Right cardiac atrium (tissue), 5 donors: ENCODE results near the gene MLST8. TPM values are rescaled to one million over a fixed set of nuclear protein-coding genes. Genes with fewer than 3 reads are reported as not detected.
A peak's percentile ranks its signal among the peaks of the same experiment; 100 is the strongest.
"Not testable (repeated sequence)": the region's sequence is repeated elsewhere in the genome, so short reads cannot be mapped to it uniquely, and the experiment has no call there.

Experiments used
- ATAC-seq, 2 donors: fragments of 200-7000 bp; cut with Tn5 transposase; one replicate each; pipeline versions ENCODE4 v1.8.0 to v1.9.1; 2020; ENCODE audit warnings: moderate library complexity in 2 of 2, mild to moderate bottlenecking in 1 of 2
- DNase-seq, 3 donors: peaks; one replicate each; pipeline ENCODE4 v3.0.0-alpha.2; 2020
- H3K27ac ChIP-seq: one replicate; pipeline ENCODE4 v1.5.1; 2013; ENCODE audit warnings: mild to moderate bottlenecking, low read length, control low read depth, moderate library complexity
- H3K27me3 ChIP-seq: one replicate; pipeline ENCODE4 v1.6.1; 2013; ENCODE audit not compliant: control insufficient read depth, insufficient read depth
- H3K4me1 ChIP-seq: one replicate; pipeline ENCODE4 v1.6.1; 2013; ENCODE audit warnings: low read length; ENCODE audit not compliant: control insufficient read depth, insufficient read depth
- H3K4me3 ChIP-seq: one replicate; pipeline ENCODE4 v1.5.1; 2013; ENCODE audit warnings: low read length, control low read depth
- H3K9me3 ChIP-seq: one replicate; pipeline ENCODE4 v1.6.1; 2013; ENCODE audit warnings: low read length; ENCODE audit not compliant: control insufficient read depth
- WGBS: extraction: QIAGEN DNeasy Blood & Tissue Kit; methylation state at CpG from one replicate; pipeline ENCODE4 v1.1.7; 2013; 5-methylcytosine and 5-hydroxymethylcytosine counted together
- intact Hi-C, 4 donors: fragments of 100-400 bp; cut with DNase I; formaldehyde crosslinking; loops; one replicate each; pipeline versions ENCODE4 v1.11.0 to v1.14.0; 2022 to 2023
- polyA plus RNA-seq: library from polyadenylated mRNA; stranded (reverse); fragments of 200-250 nt; gene quantifications from one replicate; pipeline ENCODE4 v1.2.3, GENCODE V29; 2013
- total RNA-seq, 4 donors: library from RNA; stranded (reverse); fragmentation: NEBNext Ultra II Directional; extraction: Animal tissue kit (Norgen Biotek cat#: 25700); gene quantifications; one replicate each; pipeline ENCODE4 v1.2.1, GENCODE V29; 2021
- donor health status: healthy with polysubstance abuse.
- donor health status: DM: no; HTN: yes; CAD: no.
- donor health status: DM: no; HTN: no; CAD: no.
- donor health status: DM: no; HTN: yes; CAD: no; lungs with severe emphysema.
- donor health status: DM: yes; HTN: yes; CAD: no.

Gene MLST8
- total and polyA plus RNA-seq, 5 donors: 24.2 to 33.3 (median 28.8) TPM

GRCh38 chr16:2240331-2240730 lies 35.1 kb downstream of the MLST8 start:
- DNase-seq, H3K9me3 ChIP-seq, H3K27ac ChIP-seq, H3K4me1 ChIP-seq, ATAC-seq, intact Hi-C loops, H3K4me3 ChIP-seq, H3K27me3 ChIP-seq: not testable (repeated sequence)
- 67% methylated on average over 9 of the region's 9 CpGs for WGBS

GRCh38 chr16:2242598-2242997 lies 37.3 kb downstream of the MLST8 start:
- intact Hi-C loops: no loop called here
- ATAC-seq: no peak
- DNase-seq: peak in 1 of 3 donors; percentile 47

GRCh38 chr16:2243031-2243528 lies 37.8 kb downstream of the MLST8 start:
- 93% methylated on average over 19 of the region's 19 CpGs for WGBS
- DNase-seq: peak; percentile 11 to 42 (median 18)
- intact Hi-C loops: no loop called here

More at GRCh38 chr16:2242598-2242997, 37.3 kb downstream of the MLST8 start:
- Histone ChIP-seq H3K27ac (no peak overlapping the region), H3K4me1 (no peaks in the 10 kb centered on the region), H3K9me3 (no peaks in the 10 kb centered on the region), H3K4me3 (no peak overlapping the region), H3K27me3 (no peaks in the 10 kb centered on the region)
- WGBS: 71% methylated on average over 11 of the region's 11 CpGs

GRCh38 chr16:2243781-2244180 lies 38.5 kb downstream of the MLST8 start:
- DNase-seq (peak; percentile 13 to 42 (median 17)), ATAC-seq (peak; percentile 4 to 7)
- Histone ChIP-seq H3K27ac (no peak overlapping the region), H3K4me1 (no peaks in the 10 kb centered on the region), H3K9me3 (no peaks in the 10 kb centered on the region), H3K27me3 (no peaks in the 10 kb centered on the region), H3K4me3 (no peak overlapping the region)
- intact Hi-C loops: no loop called here
- 96% methylated on average over 11 of the region's 11 CpGs for WGBS

More at GRCh38 chr16:2243031-2243528, 37.8 kb downstream of the MLST8 start:
- Histone ChIP-seq H3K4me3 (no peak overlapping the region), H3K9me3 (no peaks in the 10 kb centered on the region), H3K27ac (no peak overlapping the region), H3K27me3 (no peaks in the 10 kb centered on the region), H3K4me1 (no peaks in the 10 kb centered on the region)
- no peak for ATAC-seq

GRCh38 chr16:2244301-2244700 lies 39.0 kb downstream of the MLST8 start:
- no peaks in the 10 kb centered on the region for H3K4me1 ChIP-seq
- WGBS: 74% methylated on average over 17 of the region's 17 CpGs
- intact Hi-C loops: no loop called here
- no peaks in the 10 kb centered on the region for H3K27me3 ChIP-seq
- ATAC-seq (peak; percentile 4 to 6), DNase-seq (peak; percentile 11 to 61 (median 61))
- no peak overlapping the region for H3K27ac ChIP-seq
- no peaks in the 10 kb centered on the region for H3K9me3 ChIP-seq
- no peak overlapping the region for H3K4me3 ChIP-seq

- 94% methylated on average over 30 of the region's 30 CpGs for WGBS
- Histone ChIP-seq H3K27ac (no peak overlapping the region), H3K4me1 (no peaks in the 10 kb centered on the region), H3K9me3 (no peaks in the 10 kb centered on the region), H3K27me3 (no peaks in the 10 kb centered on the region), H3K4me3 (no peak overlapping the region)
- intact Hi-C loops: no loop called here
- ATAC-seq (no peak), DNase-seq (peak; percentile 7 to 52 (median 28))
Observed at GRCh38 chr16:2244926-2245795, 39.9 kb downstream of the MLST8 start.

GRCh38 chr16:2246301-2246885 lies 41.1 kb downstream of the MLST8 start:
- intact Hi-C loops: no loop called here
- no peak overlapping the region for H3K4me3 ChIP-seq
- H3K4me1 ChIP-seq: peaks cover 3% of the 10 kb centered on the region
- WGBS: 87% methylated on average over 18 of the region's 18 CpGs
- no peaks in the 10 kb centered on the region for H3K27me3 ChIP-seq
- ATAC-seq: no peak
- H3K27ac ChIP-seq: no peak overlapping the region
- H3K9me3 ChIP-seq: no peaks in the 10 kb centered on the region
- DNase-seq: peak in 2 of 3 donors; percentile 4 to 49

- peak in 1 of 3 donors; percentile 61 for DNase-seq
- no peak for ATAC-seq
- H3K9me3 ChIP-seq: no peaks in the 10 kb centered on the region
- WGBS: 3% methylated on average over 35 of the region's 35 CpGs
- H3K27ac ChIP-seq: peak overlapping the region; percentile 89
- H3K27me3 ChIP-seq: no peaks in the 10 kb centered on the region
- intact Hi-C loops: no loop called here
- peak overlapping the region; percentile 92 for H3K4me3 ChIP-seq
- peaks cover 3% of the 10 kb centered on the region for H3K4me1 ChIP-seq
Observed at GRCh38 chr16:2250652-2251295, 45.5 kb downstream of the MLST8 start.

GRCh38 chr16:2251296-2252111 lies 46.2 kb downstream of the MLST8 start, which contains the start of gene ECI1:
Gene ECI1 (minus strand): TSS chr16:2251587. CDS start chr16:2251566, 21 bp downstream.
- ATAC-seq (peak; percentile 97 to 99), DNase-seq (peak; percentile 98 to 99 (median 99))
- Histone ChIP-seq H3K4me3 (peak within 1 kb of the TSS; percentile 92), H3K27ac (peak within 1 kb of the TSS; percentile 89), H3K27me3 (no peaks in the 10 kb centered on the region), H3K4me1 (peaks cover 3% of the 10 kb centered on the region), H3K9me3 (no peaks in the 10 kb centered on the region)
- 1% methylated on average over 88 of the region's 88 CpGs for WGBS
- intact Hi-C loops: no loop called here

GRCh38 chr16:2252806-2253148 lies 47.5 kb downstream of the MLST8 start:
- Histone ChIP-seq H3K27ac (no peak overlapping the region), H3K27me3 (no peaks in the 10 kb centered on the region), H3K9me3 (no peaks in the 10 kb centered on the region), H3K4me1 (peaks cover 3% of the 10 kb centered on the region), H3K4me3 (no peak overlapping the region)
- no peak for ATAC-seq
- intact Hi-C loops: no loop called here
- peak in 2 of 3 donors; percentile 0 to 5 for DNase-seq
- 96% methylated on average over 7 of the region's 7 CpGs for WGBS
